Measurements from ENCODE around the gene KIF5A. TPM values are rescaled to one million over a fixed set of nuclear protein-coding genes. Genes with fewer than 3 reads are reported as not detected.
"Not testable (repeated sequence)": the region's sequence is repeated elsewhere in the genome, so short reads cannot be mapped to it uniquely, and the experiment has no call there.

KIF5A gene
- total and polyA plus RNA-seq, 2 donors = 1.3 to 1.5 TPM

DNA sequence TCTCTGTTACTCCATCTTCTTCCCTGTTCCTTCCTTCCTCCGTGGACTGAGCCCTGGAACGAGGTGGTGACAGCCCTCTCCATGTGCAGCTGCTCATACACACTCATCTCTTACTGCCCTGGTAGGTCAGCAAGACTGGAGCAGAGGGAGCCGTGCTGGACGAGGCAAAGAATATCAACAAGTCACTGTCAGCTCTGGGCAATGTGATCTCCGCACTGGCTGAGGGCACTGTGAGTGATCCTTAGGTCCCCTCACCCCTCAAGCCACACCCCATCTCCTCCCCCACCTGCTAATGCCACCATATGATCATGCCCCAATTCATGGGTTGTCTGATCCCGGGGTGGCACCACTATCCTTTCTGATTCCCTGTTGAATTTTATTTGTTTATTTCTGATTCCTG is 19.0 kb downstream of the KIF5A start:
- no peak for DNase-seq (ENCODE audit: extremely low spot score)
- Histone ChIP-seq H3K4me3 (ENCODE audit: low read depth, low read length) (no peak overlapping the region), H3K36me3 (ENCODE audit: insufficient read depth) (no peaks in the 10 kb centered on the region), H3K27ac (ENCODE audit: low read depth) (no peak overlapping the region), H3K4me1 (ENCODE audit: insufficient read depth) (no peaks in the 10 kb centered on the region)
- 63% methylated on average over 6 of the region's 6 CpGs for WGBS

DNA sequence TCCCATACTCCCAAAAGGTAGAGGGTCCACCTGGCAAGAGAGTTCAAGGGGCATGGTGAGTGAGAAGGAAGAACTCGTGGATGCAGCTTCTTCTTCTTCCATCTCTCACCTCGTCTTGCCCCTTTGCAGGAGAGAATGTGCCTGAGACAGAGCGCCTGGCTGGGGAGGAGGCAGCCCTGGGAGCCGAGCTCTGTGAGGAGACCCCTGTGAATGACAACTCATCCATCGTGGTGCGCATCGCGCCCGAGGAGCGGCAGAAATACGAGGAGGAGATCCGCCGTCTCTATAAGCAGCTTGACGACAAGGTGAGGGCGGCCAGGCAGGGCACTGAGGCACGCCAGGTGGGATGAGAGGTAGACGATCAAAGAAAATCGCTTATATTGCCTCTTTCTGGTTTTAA is 20.0 kb downstream of the KIF5A start:
- H3K4me1 ChIP-seq (ENCODE audit: insufficient read depth) = no peaks in the 10 kb centered on the region
- no peak overlapping the region for H3K27ac ChIP-seq (ENCODE audit: low read depth)
- no peaks in the 10 kb centered on the region for H3K36me3 ChIP-seq (ENCODE audit: insufficient read depth)
- WGBS = 88% methylated on average over 18 of the region's 18 CpGs
- no peak for DNase-seq (ENCODE audit: extremely low spot score)
- H3K4me3 ChIP-seq (ENCODE audit: low read depth, low read length) = no peak overlapping the region

DNA sequence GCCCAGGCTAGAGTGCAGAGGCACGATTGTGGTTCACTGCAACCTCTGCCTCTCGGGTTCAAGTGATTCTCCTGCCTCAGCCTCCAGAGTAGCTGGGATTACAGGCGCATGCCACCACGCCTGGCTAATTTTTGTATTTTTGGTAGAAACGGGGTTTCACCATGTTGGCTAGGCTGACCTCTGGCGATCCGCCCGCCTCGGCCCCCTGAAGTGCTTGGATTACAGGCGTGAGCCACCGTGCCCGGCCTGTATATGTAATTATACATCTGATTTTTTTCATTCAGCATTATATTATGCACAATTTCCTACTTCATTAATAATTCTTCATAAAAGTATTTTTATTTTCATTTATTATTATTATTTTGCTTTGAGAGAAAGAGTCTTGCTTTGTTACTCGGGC is 20.6 kb downstream of the KIF5A start:
- not testable (repeated sequence) for H3K36me3 ChIP-seq (ENCODE audit: insufficient read depth); H3K4me1 ChIP-seq (ENCODE audit: insufficient read depth); DNase-seq (ENCODE audit: extremely low spot score); H3K27ac ChIP-seq (ENCODE audit: low read depth); H3K4me3 ChIP-seq (ENCODE audit: low read depth, low read length)
- 84% methylated on average over 13 of the region's 13 CpGs for WGBS

DNA sequence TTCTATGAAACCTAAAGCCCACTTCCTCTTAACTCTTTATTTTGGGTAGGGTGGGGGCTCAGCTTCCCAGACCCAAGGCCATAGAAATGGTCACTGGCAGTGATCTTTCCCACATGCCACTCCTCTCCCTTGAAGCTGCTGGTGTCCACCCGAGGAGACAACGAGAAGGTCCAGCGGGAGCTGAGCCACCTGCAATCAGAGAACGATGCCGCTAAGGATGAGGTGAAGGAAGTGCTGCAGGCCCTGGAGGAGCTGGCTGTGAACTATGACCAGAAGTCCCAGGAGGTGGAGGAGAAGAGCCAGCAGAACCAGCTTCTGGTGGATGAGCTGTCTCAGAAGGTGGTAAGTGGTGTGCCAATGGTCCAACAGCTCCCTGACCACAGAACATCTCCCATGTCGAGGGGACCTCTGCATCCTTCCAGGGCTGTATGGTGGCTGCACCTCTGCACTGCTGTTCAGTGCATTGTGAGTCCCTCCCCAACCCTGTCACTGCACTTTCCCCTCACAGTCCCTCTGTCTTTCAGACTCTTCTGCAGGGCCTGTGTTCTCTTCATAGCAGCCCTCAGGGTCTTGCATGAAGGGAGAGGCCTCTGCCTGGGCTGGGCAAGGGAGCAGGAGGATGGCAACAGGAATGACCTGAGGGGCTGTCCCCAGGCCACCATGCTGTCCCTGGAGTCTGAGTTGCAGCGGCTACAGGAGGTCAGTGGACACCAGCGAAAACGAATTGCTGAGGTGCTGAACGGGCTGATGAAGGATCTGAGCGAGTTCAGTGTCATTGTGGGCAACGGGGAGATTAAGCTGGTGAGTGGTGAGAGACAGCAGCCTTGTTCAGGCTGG is 22.3 kb downstream of the KIF5A start:
- Histone ChIP-seq H3K27ac (ENCODE audit: low read depth) (no peak overlapping the region), H3K4me1 (ENCODE audit: insufficient read depth) (no peaks in the 10 kb centered on the region), H3K36me3 (ENCODE audit: insufficient read depth) (no peaks in the 10 kb centered on the region), H3K4me3 (ENCODE audit: low read depth, low read length) (no peak overlapping the region)
- WGBS = 86% methylated on average over 12 of the region's 12 CpGs
- no peak for DNase-seq (ENCODE audit: extremely low spot score)

DNA sequence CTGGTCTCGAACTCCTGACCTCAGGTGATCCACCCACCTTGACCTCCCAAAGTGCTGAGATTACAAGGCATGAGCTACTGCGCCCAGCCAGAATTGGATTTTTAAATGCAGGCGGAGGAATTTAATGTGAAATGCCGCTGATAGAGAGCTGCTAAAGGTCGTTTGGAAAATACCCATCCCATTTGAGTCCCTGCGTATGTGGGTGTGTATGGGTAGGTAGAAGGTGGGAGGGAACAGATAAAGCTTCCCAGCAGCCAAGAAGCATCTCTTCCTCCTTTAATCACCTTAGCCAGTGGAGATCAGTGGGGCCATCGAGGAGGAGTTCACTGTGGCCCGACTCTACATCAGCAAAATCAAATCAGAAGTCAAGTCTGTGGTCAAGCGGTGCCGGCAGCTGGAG is 25.0 kb downstream of the KIF5A start:
- H3K27ac ChIP-seq (ENCODE audit: low read depth) = no peak overlapping the region
- no peaks in the 10 kb centered on the region for H3K4me1 ChIP-seq (ENCODE audit: insufficient read depth)
- no peak overlapping the region for H3K4me3 ChIP-seq (ENCODE audit: low read depth, low read length)
- WGBS = 85% methylated on average over 10 of the region's 10 CpGs
- H3K36me3 ChIP-seq (ENCODE audit: insufficient read depth) = no peaks in the 10 kb centered on the region
- DNase-seq (ENCODE audit: extremely low spot score) = no peak

DNA sequence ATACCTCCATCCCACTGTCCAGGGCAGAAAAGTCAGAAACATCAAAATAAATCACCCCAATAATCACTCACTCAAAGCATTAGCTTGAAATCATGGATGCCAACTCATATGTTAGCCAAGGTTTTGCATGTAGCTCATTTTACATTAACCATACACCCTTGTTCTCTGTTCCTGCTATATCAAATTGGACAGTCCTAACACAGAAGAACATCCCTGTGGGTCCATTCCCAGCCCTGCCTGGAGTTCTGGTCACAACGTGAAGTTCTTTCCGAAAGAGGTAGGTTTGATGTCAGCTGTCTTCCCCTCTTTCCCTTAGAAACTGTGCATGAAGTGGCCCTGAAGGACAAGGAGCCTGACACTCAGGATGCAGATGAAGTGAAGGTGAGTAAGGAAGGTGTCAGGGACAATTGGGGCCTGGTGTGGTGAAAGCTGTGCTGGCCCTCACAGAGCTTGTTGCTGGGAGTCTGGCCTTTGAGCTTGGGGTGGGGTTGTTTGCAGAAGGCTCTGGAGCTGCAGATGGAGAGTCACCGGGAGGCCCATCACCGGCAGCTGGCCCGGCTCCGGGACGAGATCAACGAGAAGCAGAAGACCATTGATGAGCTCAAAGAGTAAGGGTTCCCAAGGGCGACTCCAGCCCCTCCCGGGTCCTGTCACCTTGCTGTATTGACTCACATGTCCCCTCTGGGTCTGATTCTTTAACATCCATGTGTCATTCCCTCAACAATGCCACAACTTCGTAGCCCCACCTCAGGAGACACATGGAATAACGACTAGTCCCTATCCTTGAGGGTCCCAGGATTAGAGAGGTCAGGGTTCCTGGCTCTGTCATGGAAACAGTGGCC is 26.1 kb downstream of the KIF5A start:
- Histone ChIP-seq H3K27ac (ENCODE audit: low read depth) (no peak overlapping the region), H3K36me3 (ENCODE audit: insufficient read depth) (no peaks in the 10 kb centered on the region), H3K4me3 (ENCODE audit: low read depth, low read length) (no peak overlapping the region), H3K4me1 (ENCODE audit: insufficient read depth) (no peaks in the 10 kb centered on the region)
- 84% methylated on average over 12 of the region's 12 CpGs for WGBS
- DNase-seq (ENCODE audit: extremely low spot score) = no peak

DNA sequence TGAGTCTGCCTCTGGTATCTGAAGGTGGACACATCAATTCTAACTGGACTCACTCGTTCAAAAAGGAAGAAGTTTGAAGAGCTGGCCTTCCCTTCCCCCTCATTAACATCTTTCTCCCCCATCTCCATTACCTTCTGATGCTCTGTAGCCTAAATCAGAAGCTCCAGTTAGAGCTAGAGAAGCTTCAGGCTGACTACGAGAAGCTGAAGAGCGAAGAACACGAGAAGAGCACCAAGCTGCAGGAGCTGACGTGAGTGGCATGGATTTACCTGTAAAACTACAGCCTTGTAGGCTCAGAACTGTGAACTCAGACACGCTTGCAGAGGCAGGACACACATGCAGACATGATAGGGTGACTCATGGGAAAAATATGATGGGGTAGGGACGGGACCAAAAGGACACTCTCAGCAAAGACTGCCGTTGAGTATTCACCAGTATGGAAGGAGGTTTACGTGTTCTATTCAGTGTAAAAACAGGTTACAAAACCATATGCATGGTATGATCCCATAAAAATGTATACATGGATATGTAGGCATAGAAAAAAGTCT is 26.8 kb downstream of the KIF5A start:
- no peak overlapping the region for H3K27ac ChIP-seq (ENCODE audit: low read depth)
- H3K4me3 ChIP-seq (ENCODE audit: low read depth, low read length) = no peak overlapping the region
- DNase-seq (ENCODE audit: extremely low spot score) = no peak
- WGBS = 69% methylated on average over 9 of the region's 9 CpGs
- H3K36me3 ChIP-seq (ENCODE audit: insufficient read depth) = no peaks in the 10 kb centered on the region
- no peaks in the 10 kb centered on the region for H3K4me1 ChIP-seq (ENCODE audit: insufficient read depth)

DNA sequence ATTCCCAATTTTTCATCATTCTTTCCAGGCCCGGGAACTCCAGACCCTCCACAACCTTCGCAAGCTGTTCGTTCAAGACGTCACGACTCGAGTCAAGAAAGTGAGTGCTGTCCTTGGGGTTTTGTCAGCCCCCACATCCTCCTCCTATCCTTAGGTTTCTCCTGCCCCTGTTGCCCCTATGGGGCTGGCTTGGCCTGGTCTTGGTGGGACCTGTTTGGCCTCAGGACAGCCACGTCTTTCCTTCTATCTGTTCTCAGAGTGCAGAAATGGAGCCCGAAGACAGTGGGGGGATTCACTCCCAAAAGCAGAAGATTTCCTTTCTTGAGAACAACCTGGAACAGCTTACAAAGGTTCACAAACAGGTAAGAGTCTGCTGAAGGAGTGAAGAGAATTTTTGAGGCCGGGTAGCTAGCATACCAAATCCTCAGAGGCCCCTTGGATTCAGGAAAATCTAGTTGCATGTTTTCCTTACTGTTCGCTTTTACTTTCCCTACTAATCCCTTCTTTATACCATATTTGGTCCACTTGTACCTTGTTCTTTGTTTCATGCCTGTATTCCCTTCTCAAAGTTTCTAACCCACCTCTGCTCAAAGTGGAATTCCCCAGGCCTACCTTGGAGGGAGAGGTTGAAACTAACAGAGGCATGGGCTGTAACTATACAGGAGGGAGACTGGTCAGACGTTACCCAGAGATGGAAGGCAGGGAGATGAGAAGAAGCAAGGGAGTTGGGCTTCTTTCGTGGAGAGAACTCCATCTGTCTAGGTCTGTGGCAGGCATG is 28.3 kb downstream of the KIF5A start:
- Histone ChIP-seq H3K36me3 (ENCODE audit: insufficient read depth) (no peaks in the 10 kb centered on the region), H3K4me3 (ENCODE audit: low read depth, low read length) (no peak overlapping the region), H3K4me1 (ENCODE audit: insufficient read depth) (no peaks in the 10 kb centered on the region), H3K27ac (ENCODE audit: low read depth) (no peak overlapping the region)
- no peak for DNase-seq (ENCODE audit: extremely low spot score)
- 82% methylated on average over 12 of the region's 12 CpGs for WGBS

DNA sequence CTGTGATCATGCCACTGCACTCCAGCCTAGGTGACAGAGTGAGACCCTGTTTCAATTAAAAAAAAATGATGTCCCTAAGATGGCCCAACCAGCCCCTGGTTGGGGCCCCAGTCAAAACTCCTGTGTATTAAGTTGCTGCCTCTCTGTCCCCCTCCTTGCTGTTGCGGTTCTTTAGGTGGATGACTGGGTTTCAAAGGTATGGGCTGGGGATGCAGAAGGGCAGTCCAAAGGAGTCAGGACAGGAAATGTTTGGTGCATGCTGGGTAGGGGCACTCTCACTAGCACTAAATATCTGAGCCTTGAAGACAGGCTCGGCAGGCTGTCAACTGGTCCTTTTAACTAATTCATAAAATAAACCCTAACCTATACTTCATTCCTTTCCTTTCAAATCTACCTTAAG is 29.2 kb downstream of the KIF5A start:
- H3K4me1 ChIP-seq (ENCODE audit: insufficient read depth) = no peaks in the 10 kb centered on the region
- no peak overlapping the region for H3K27ac ChIP-seq (ENCODE audit: low read depth)
- 69% methylated on average over 2 of the region's 2 CpGs for WGBS
- H3K4me3 ChIP-seq (ENCODE audit: low read depth, low read length) = no peak overlapping the region
- H3K36me3 ChIP-seq (ENCODE audit: insufficient read depth) = no peaks in the 10 kb centered on the region
- DNase-seq (ENCODE audit: extremely low spot score) = no peak

DNA sequence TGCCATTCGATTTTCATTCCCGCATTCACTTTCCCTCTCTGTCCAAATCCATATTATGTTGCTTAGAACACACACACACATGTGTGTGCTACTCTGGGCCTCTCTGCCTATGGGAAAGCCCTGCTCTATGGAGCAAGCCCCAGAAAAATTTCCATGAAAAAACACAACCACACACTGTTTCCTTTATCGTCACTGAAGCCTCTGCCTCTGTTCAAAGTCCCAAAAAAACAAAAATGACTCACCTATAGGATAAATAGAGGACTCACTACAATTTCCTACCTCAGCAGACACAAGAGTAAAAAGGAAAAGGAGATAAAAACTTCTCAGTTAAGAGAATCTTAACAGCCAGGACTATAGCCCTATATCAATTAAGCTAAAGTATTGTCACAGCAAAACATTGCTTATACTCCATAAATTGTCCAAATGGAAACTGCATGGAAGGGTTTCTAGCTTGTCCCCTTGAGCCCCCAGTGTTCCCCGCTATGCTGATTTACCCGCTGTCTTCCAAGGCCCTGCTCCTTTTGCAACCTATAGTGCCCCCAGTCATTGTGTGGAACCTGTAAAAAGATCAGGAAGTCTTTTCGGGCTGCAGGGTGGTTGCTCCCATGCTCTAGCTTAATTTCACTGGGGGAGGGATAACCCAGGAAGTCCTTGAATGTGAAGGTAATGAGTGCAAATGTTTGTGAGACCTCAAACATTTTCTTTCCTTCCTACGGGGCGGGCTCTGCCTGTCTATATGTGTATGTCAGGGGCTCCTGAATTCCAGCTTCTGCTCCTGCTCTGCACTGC is 30.0 kb downstream of the KIF5A start:
- Histone ChIP-seq H3K27ac (ENCODE audit: low read depth) (no peak overlapping the region), H3K4me3 (ENCODE audit: low read depth, low read length) (no peak overlapping the region), H3K36me3 (ENCODE audit: insufficient read depth) (no peaks in the 10 kb centered on the region), H3K4me1 (ENCODE audit: insufficient read depth) (no peaks in the 10 kb centered on the region)
- 88% methylated on average over 8 of the region's 8 CpGs for WGBS
- DNase-seq (ENCODE audit: extremely low spot score) = no peak

DNA sequence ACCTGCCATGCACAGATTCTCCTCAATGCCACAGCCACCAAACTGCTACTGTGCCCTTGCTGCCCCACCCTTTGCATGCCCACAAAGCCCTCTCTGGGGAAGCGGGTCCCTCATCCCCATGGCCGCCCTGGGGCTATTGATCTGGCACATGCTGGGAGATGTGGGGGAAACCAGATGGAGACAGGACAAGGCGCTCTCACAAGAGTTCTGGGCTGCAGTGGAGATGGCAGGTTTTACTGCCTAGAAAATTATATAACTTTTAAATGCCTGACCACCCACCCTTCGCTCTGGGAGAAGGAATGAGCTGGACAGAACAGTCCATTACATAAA is 30.6 kb downstream of the KIF5A start:
- Histone ChIP-seq H3K4me3 (ENCODE audit: low read depth, low read length) (no peak overlapping the region), H3K4me1 (ENCODE audit: insufficient read depth) (no peaks in the 10 kb centered on the region), H3K36me3 (ENCODE audit: insufficient read depth) (no peaks in the 10 kb centered on the region), H3K27ac (ENCODE audit: low read depth) (no peak overlapping the region)
- DNase-seq (ENCODE audit: extremely low spot score) = no peak
- 84% methylated on average over 4 of the region's 4 CpGs for WGBS

DNA sequence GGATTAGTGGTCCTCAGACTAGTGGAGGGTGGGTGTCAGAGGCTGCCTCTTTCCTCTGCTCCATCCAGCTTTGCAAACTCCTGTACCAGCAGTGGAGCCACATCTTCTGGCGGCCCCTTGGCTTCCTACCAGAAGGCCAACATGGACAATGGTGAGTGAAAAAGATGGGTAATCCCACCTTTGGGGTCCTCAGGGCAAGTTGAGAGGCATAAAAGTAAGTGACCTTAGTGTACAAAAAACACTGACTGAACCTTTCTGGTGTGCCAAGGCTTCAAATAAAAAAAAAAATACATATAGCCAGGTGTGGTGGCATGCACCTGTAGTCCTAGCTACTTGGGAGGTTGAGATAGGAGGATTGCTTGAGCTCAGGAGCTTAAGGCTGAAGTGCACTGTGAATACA is 32.0 kb downstream of the KIF5A start:
- WGBS = 88% methylated on average over 1 of the region's 1 CpG
- DNase-seq (ENCODE audit: extremely low spot score) = no peak
- no peaks in the 10 kb centered on the region for H3K4me1 ChIP-seq (ENCODE audit: insufficient read depth)
- no peaks in the 10 kb centered on the region for H3K36me3 ChIP-seq (ENCODE audit: insufficient read depth)
- no peak overlapping the region for H3K27ac ChIP-seq (ENCODE audit: low read depth)
- H3K4me3 ChIP-seq (ENCODE audit: low read depth, low read length) = no peak overlapping the region

DNA sequence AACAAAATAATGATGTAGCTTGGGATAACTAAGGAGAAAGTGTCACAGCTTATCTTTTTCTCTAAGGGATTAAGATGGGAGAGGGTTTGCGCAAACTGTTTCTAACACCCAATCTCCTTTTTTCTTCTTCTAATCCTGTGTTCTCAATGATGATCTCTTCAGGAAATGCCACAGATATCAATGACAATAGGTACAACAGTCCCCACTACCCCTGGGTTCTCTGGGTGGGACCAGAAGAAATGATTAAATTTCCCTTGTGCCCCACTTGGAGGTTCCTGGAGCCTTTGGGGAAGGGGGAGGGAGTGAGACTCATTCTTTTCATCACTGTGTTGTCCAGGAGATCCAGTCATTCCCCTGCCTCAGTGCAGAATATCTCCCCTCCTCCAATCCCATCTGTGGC is 32.6 kb downstream of the KIF5A start:
- 95% methylated on average over 1 of the region's 1 CpG for WGBS
- Histone ChIP-seq H3K4me3 (ENCODE audit: low read depth, low read length) (no peak overlapping the region), H3K36me3 (ENCODE audit: insufficient read depth) (no peaks in the 10 kb centered on the region), H3K4me1 (ENCODE audit: insufficient read depth) (no peaks in the 10 kb centered on the region), H3K27ac (ENCODE audit: low read depth) (no peak overlapping the region)
- DNase-seq (ENCODE audit: extremely low spot score) = no peak

Data from urinary bladder (tissue), 4 donors.